Suprapubic skin (tissue), 4 donors: ENCODE data around the gene HSPA14.

Experiments
- POLR2A ChIP-seq, 2 donors: fragments of 450-650 bp; IDR thresholded peaks; one replicate each; pipeline ENCODE4 v1.6.1; 2017; ENCODE audit warnings: antibody characterized with exemption in 2 of 2, mild to moderate bottlenecking in 2 of 2, moderate library complexity in 2 of 2
- POLR2AphosphoS5 ChIP-seq, 3 donors: sonication (generic); formaldehyde crosslinking; IDR thresholded peaks; one replicate each; pipeline ENCODE4 v1.6.1; 2017; ENCODE audit warnings: antibody characterized with exemption in 3 of 3

GRCh38 chr10:14859775-14860174, 21.7 kb downstream of the HSPA14 start:
- no peak for TF ChIP-seq POLR2AphosphoS5 (IDR thresholded peaks at IDR 0.05)
- no peak for TF ChIP-seq POLR2A (IDR thresholded peaks at IDR 0.05)
